Measurements from ENCODE around the gene UTP11.

Gene UTP11

DNA sequence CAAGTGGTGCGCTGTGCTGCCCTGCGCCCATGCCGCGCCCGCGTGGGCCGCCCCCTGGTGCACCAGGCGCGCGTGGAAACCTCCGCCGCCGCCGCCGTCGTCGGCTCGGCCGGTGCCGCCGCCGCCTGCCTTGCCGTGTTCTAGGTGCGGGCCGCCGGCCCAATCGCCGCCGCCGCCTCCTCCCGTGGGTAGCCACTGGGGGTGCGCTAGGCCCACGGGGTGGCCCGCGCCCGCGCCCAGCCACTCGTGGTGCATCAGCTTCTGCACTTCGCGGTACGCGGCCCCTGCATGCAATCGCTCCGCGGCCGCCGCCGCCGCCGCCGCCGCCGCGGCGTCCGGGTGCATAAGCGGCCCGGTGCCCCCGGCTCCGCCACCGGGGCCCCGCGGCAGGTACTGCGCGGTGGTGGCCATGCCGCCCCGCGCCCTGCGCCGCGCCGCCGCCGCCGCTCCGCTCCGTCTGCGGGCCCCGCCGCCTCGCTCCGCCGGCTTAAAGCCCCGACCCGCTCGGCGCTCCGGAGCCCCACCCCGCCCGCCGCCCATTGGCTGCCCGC is 33.9 kb downstream of the UTP11 start, which contains the start of gene POU3F1:
TSS of gene POU3F1 (minus strand) at position 461 of the 551 bp plus-strand sequence. CDS start at position 411, 50 bp downstream.
- no peak for DNase-seq (ENCODE audit: low spot score)

DNA sequence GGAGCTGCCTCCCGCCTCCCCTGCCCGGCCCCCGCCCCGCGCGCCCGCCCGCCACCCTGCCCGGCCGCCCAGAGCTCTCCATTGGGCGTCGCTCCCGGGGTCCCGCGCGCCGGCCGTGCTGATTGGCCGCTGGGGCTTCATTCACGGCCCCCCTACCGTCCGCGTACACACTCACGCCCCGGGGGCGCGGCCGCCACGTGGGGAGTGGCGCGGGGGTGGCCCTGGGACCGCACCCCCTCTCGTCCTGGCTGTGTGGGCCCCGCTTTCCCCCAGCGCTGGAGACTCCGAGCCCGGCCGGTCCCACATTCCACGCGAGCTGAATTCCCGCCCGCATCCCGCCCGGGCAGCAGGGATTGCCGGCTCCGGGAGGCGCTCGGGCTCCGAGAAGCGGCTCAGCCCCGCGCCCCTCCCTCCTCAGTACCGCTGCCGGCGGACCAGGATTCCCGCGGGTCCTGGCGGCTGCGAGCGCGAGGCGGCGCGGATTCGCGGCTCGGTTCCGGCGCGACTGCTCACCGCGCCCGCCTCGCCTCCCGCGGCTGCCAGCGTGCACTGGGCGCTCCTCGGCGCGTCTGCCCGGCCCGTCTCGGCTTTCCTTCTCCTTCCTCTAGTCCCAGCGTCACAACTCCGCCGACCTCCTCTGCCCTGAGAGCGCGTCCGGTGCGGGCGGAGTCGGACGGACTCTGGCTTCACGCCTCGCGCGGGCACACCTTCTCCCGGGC is 34.5 kb downstream of the UTP11 start:
- DNase-seq (ENCODE audit: low spot score): peak; percentile 43

DNA sequence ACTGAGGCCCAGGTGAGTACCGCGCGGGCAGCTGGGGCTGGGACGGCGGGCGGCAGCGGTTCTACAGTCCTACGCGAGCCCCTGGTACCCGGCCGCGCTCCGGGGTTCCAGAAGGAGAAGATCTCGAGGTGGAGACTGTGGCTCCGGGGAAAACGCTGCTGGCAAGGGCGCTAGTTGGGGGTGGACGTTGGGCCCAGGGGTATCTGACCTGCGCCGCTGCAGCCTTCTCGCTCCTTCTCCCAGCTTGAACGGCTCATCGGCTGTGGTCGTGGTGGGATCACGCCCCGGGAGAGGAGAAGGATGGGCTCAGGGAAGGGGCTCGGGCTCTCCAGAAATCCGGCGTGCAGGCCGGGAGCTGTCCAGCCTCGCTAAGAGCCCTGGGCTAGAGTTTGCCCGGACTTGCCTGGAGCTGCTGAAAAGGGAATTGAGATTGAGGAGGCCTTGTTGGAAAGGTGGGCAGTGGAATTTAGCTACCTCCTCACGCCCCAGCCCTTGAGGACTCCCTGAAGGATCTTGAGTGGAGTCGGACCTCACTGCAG is 35.1 kb downstream of the UTP11 start:
- DNase-seq (ENCODE audit: low spot score): no peak

DNA sequence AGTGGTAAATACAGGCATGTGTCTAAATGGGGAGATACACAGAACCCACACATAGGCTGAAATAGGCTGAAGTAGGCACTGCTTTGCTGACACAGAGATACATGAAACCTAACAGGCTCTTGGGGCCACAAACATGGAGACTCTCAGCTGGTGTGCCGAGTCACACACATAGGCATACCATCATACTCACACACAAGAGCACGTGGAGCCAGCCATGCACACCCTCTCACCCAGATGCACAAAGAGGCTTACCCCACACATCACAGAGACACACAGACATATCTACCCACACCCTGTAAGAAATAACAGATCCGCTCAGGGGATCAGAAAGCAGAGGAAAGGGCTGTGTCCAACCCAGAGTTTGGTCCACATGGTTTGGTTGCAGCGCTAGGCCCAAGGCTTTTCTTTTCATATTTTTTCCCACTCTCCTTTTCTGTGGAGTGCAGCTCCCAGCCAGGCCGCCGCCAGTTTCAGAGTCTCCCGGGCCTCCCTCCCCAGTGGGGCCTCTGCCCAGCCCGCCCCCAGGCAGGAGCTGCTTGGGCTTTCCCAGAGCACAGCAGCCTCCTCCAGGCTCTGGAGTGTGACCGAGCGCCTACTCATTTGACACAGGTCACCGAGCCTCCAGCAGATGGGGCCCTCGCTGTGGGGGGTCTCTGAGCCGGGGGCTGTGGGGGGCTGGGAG is 38.0 kb downstream of the UTP11 start:
- DNase-seq (ENCODE audit: low spot score): no peak

DNA sequence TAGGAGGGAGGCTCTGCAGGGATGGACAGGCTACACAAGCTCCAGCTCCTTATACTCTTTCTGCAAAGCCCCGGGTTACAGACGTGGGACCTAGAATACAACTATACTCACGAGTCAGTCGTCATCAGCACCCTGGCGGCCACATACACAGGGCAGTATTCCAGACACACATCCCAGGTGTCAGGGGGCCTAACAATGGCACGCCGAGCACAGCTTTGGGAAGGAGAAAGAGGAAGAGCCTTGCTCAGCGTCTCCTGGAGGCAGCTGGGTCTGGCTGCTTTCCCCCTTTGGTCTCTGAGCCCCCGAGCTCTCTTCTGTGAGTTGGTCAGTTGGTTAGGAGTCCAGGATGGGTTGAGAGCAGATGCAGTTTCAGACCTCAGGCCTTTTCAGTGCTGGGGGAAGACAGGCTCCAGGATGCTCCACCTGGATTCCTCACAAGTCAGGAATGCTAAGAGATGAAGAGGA is 38.6 kb downstream of the UTP11 start:
- DNase-seq (ENCODE audit: low spot score): no peak

DNA sequence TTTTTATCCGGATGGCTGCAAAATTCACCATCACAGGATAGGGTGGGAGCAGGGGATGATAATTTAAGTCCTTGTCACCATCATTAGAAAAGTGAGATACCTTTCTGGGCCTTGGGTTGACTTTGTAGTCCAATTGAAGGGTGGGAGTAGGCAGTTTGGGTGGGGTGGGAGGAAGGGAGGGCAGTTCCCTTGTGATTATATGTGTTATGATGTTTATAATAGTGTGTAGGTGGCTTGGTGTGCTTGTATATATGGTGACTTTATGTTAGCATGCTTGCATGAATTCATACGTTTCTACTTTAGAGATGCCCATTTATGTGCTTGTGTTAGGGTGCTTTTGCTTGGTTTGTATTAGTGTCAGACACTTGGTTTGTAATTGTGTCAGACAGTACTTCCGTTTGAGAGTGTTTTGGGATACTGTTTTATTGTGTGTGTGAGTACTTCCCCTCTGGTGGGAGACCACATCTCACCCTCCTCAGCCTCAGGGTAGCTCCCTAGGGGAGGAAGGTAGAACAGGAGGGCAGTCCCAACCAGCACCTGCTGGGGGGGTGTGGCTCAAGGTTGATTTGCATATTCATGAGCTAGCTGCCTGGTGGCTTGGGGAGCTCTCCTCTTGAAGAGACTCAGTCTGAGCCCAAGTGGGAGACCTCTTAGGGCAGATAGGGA is 40.3 kb downstream of the UTP11 start:
- no peak for DNase-seq (ENCODE audit: low spot score)

DNA sequence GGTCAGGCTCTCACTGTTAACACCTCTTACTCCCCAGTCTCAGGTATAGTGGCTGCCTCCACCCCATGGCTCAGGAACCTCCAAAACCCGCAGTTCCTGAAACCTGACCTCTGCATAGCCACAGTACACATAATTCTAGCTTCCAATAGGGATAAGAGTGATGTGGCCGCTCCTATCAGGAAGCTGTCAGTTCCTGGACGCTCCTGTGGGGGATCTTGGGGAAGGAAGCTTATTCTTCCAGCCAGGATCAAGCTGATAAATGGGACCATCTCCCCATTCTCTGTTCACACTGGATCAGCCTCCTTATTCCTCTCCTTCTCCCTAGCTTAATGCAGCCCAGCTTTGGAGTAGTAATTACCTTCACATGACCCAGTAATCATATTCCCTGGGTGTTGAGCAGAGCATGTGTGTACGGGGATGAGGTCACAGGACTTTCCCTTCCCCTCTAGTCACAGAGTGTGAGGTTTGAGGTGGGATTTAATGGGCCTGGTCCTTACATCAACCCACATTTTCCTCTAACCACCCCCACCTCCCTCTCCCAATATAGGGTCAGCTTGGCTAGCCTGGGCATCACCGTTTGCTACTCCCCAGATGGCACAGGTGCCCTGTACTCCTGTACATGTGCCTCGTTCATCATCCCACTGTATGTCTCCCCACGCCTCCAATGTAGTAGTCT is 41.0 kb downstream of the UTP11 start:
- DNase-seq (ENCODE audit: low spot score): no peak

DNA sequence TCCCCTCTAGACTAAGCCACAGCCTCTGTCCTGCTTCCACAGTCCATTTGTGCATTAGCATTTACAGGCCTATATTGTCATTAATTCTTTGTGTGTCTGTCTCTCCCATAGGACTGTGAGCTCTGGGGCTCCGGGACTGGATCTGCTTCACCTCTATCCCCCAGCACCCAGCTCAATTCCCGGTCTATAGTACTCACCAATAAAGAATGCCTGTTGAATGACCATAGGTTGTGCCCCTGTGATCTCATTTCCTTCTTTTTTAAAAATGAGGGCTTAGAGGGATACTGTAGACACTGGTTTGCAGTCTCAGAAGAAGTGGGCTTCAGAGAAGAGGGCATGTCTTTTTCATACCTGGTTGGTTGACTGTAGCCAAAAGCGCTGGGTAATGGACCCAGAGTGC is 42.9 kb downstream of the UTP11 start:
- DNase-seq (ENCODE audit: low spot score): no peak

DNA sequence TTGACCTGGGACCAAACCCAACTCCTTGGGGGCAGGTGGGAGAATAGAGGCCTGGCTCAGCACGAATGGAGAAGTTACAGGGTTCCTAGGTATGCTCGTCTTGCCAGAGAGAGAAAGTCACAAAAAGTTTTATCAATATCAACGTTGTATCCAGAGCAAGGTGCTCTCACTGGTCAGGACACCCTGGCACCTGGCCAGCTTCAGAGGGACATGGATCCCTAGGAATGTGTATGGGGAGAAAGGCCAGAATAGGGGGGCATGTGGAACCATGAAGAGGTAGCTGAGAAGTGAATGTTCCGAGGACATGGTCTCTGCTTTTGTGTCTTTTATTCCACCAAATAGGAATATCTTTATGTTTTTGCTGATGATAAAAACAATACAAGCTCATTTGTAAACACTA is 43.4 kb downstream of the UTP11 start:
- no peak for DNase-seq (ENCODE audit: low spot score)

DNA sequence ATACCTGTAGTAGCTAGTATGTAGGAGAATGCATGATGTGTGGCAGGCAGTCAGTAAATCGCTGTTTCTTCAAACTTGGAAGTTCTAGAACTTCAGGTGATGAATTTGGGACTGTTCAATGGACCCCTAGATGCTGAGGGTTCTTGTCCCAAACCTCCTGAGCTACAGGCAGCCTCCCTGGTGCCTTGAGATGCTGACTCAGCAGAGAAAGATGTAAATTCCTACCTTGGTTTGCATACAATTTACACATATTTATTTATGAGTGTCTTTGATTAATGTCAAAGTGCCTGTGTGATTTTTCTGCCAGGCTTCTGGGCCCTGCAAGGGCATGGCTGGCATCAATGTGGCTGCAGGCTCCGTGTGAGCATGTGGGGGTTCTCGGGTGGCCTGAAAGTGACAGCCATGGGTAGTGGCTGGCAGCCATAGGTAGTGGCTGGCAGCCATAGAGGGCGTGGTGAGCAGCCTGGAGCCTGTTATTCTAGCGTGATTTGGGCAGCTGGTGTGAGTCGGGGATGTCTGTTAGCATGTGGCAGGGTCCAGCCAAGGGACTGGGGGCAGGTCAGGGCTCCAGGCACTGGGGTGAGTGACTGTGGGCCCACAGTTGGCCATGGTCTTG is 47.2 kb downstream of the UTP11 start:
- no peak for DNase-seq (ENCODE audit: low spot score)

DNA sequence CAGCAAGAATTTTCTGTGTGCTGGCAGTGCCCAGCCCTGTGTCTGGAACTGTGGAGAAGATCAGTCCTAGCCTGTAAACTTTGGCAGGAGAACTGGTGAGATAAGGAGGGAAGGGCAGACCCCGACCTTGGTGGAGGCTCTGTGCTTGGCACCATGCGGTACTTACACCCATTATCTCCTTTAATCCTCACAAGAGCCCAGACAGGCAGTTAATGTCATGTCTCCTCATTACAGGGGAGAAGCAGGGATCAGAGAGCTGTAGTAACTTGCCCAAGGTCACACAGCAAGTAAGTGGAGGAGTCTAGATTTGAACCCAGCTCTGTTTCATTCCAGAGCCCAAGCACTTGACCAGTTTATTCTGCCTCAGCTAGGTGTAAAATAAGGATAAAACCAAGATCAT is 48.0 kb downstream of the UTP11 start:
- DNase-seq (ENCODE audit: low spot score): no peak

DNA sequence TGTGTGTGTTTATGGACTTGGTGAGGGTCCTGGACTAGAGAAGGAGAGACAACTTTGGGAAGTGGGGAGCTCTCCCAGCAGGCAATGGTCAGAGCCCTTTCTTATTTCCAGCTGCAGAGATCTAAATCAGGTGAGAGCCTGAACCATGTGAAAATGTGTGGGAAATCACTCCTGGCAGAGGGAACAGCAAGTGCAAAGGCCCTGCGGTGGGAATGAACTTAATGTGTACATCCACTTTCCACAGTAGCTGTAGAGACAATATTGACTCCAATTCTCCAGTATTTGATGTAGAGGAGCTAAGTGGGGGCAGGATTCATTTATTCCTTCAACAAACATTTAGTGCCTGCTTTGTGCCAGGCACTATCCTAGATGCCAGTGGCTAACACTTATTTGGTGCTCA is 48.8 kb downstream of the UTP11 start:
- no peak for DNase-seq (ENCODE audit: low spot score)

DNA sequence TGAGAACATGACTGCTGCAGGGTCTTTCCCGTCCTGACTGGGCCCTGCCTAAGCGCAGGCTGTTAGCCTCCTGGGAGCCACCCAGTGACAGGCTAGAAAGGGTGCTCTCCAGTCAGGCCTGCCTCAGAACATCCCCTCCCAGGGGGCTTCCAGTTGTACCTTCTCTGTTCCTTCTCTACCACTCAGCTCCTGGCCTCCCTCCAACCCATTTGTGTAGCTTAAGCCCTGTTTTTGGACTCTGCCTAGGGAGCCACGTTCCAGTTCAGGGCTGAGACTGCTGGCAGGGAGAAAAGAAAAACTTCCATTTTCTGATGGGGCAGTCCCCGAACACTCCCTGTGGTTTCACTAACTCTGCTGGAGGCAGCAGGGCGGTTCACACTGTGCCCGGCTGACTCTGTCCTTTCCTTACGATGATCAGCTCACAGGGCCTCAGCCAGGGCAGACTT is 49.4 kb downstream of the UTP11 start:
- DNase-seq (ENCODE audit: low spot score): no peak

DNA sequence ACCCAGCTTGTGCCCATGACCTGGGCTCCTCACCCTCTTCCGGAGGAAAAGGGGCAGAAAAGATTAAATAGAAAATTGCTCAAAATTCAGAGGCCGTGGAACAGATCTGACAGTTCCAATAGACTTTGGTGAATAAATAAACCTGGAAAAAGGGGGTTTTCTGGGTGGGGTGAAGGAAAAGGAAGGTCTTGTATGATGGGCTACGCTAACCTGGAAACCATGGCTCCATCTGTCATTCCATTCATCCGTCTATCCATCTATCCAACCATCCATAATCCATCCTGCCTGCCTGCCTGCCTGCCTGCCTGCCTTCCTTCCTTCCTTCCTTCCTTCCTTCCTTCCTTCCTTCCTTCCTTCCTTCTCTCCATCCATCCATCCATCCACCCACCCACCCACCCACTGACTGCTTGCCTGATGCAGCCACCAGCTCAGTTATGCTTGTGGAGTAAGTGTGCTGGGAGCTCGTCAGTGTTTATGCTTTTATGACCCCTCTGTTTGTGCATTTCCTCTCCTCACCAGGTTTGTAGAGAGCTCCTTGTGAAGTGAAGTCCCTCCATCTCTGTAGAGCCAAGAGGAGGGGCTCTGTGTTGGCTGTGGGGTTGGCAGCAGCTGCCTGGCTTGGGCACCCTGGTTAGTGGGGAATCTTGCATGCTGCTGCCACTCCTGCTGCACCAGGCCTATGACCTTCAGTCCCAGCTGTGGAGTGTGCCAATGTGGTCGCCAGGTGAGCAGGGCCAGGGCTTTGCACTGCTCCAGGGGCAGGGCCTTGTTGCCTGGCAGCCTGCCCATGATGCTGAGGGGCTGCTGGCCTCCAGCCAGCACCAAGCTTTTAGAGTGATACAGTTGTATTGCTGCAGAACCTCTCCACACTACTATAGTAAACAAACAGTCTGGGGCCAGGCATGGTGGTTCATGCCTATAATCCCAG is 50.1 kb downstream of the UTP11 start:
- DNase-seq (ENCODE audit: low spot score): no peak

DNA sequence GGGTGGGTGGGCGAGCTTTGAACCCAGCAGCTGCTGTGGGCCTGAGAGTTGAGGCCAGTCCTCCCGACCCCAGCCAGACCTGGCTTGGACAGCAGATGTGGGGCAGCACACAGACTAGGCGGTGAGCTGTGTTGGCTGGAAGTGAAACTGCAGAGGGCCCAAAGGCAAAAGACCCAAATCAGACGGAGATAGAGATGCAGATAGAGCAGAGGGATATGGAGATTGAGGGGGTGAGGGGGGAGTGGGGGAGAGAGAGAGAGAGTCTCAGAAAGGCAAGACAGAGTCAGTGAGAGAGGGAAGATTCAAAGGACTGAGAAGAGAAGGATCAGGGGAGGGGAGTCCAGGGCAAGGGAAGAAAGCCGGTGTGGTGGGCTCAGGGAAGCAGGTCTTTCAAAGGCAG is 51.1 kb downstream of the UTP11 start:
- no peak for DNase-seq (ENCODE audit: low spot score)

DNA sequence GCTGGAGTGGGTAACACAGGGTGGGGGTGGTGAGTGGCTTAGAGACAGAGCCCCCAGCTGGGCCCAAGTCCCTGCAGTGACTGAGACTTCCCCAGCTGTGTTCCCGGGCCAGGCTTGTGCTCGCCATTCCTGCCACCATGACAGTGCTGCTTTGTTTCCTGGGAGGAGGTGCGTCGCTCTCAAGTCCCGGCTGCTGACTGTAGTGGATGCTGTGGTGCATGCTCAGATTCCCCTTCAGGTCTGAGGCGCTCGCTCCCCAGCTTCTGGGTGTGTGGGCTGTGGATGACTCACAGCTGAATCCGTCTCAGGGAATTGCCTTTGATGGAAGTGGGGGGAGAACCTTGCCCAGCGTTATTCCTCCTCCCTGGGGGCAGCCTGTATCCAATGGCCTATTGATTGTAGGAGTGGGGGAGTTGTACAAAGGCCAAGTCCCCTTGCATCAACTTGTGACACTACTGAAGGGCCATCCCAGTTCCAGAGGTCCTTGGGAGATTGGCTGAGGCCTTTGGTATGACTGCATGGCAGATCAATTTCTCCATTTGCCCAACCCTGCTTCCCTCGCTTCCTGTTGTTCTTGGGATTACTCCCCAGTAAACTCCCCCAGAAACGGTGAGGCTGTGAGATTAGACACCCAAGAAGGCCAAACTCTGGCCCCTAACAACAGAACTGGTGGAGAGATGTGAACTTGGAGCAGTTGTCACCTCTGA is 51.8 kb downstream of the UTP11 start:
- peak; percentile 94 for DNase-seq (ENCODE audit: low spot score)

DNA sequence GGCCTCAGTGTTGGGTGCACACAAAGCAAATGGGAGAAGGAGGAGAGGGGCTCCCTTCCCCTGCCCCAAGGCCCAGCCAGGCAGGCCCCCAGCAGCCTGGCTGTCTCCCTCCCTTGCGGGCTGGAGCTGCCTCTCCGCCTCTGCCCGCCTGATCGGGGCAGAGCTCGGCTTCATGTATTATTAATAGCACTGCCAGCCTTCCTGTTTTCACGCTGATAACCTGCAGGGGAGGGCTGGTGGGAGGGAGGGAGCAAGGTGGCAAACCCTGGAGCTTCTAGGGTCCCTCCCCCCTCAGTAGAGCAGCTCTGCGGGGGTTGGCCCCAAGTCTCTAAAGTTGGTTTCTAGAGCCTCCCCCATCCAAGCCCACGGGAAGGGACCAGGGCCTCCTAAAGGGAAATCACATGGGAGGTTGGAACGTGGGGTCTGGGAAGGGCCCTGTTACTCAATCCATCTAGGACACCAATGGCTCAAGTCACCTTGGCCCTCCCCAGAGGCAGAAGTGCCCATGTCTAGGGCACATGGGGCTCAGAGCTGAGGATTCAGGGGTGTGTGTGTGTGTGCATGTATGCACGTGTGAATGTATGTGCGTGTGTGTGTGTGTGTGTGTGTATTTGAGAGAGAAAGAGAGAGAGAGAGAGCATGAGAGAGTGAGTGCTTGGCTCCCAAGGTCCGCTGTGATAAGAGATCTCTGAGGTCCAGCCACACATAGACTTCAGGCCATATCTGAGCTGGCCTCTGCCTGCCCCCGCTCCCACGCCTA is 55.9 kb downstream of the UTP11 start:
- DNase-seq (ENCODE audit: low spot score): no peak

DNA sequence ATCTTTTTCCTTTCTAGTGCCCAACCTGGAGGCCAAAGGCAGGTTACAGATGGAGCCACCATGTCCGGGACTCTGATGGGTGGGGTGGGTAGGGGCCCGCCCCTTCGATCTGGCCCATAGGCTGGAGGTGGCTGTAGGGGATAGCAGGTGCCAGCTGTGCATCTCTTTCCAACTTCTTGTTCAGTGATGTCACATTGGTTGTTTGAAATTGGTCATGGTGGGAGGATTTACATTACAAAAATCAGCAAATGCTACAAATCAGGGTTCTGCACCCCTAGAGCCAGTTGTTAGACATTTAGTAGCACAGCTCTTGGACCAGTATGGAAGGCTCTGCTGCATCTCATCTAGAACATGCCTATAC is 56.4 kb downstream of the UTP11 start:
- no peak for DNase-seq (ENCODE audit: low spot score)
